ENCODE measurements around the gene SCAI.
"Not testable (repeated sequence)": the region's sequence is repeated elsewhere in the genome, so short reads cannot be mapped to it uniquely, and the experiment has no call there.

The SCAI gene

DNA sequence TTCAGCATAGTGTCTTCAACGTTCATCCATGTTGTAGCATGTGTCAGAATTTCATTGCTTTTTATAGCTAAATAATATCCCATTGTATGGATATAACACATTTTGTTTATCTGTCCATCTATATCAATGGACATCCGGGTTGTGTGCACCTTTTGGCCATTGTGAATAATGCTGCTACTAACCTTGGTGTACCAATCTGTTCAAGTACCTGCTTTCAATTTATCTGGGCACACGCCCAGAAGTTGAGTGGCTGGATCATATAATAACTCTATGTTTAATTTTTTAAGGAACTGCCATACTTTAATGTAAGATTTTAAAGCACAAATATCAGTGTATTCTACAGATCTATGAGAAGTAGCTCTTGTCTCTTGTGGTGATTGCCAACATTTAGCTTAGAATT lies 43.5 kb downstream of the SCAI start:
- Mint-ChIP-seq H3K36me3 (no peaks in the 10 kb centered on the region), H3K4me1 (peaks cover 31% of the 10 kb centered on the region), H3K9me3 (peaks cover 2% of the 10 kb centered on the region), H3K4me3 (no peak overlapping the region), H3K27ac (no peak overlapping the region)
- ATAC-seq (no peak), DNase-seq (ENCODE audit: low spot score in 2 of 2) (no peak)

DNA sequence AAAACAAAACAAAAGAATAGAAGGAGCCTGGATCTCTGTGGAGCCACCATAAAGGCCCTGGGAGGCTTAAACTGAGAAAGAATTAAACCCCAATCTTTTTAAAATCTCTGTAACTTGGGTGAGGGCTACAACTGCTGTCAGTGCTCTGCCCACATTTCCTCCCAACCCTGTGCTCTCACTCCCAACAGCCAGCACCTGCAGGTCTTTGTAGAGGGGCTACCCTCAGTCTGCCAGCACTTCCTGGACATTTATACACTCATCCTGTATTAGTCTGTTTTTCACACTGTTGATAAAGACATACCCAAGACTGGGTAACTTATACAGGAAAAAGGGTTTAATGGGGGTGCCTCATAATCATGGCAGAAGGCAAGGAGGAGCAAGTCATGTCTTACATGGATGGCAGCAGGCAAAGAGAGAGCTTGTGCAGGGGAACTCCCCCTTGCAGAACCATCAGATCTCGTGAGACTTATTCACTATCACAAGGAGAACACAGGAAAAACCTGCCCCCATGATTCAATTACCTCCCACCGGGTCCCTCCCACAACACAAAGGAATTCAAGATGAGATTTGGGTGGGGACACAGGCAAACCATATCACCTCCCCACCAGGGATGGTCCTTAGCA lies 47.4 kb downstream of the SCAI start:
- H3K9me3 Mint-ChIP-seq: peaks cover 2% of the 10 kb centered on the region
- H3K4me3 Mint-ChIP-seq: no peak overlapping the region
- DNase-seq (ENCODE audit: low spot score in 2 of 2) (no peak), ATAC-seq (no peak)
- peaks cover 19% of the 10 kb centered on the region for H3K4me1 Mint-ChIP-seq
- no peaks in the 10 kb centered on the region for H3K36me3 Mint-ChIP-seq
- no peak overlapping the region for H3K27ac Mint-ChIP-seq

DNA sequence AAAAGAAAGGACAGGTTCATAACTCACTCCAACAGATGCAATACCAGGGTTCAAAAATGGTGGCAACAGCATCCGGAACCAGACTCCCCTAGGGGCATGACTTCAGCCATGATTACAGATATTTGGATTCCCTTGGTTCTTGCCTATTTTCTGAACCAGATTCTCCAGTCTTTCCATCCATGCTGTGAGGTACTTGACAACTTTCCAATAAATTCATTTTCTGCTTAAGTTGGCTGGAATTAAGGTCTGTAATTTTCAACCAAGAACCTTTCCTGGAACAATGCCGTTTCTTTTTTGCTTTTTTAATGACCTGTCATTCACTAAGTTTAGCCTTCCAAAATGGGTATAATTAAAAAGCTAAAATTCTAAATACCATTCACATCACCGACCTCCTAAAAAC lies 52.2 kb downstream of the SCAI start:
- ATAC-seq: no peak

DNA sequence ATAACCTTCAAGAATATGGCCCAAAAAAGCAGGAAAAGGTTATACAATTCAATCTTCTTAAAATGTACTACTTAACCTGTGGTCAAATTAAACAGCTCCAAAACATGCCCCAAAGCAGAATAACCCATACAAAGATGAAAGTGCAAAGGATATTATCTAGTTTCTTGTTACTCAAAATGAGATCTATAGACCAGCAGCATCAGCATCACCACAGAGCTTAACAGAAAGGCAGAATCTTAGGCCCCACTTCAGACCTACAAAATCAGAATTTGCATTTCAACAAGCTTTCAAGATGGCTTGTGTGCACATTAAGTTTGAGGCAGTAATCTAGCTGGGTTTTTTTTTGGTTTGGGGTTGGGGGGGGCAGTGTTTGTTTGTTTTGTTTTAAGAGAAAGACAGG lies 54.0 kb downstream of the SCAI start:
- Mint-ChIP-seq H3K36me3 (no peaks in the 10 kb centered on the region), H3K4me1 (peaks cover 16% of the 10 kb centered on the region), H3K27ac (peak overlapping the region; percentile 69), H3K4me3 (no peak overlapping the region), H3K9me3 (no peaks in the 10 kb centered on the region)
- peak; percentile 77 for ATAC-seq
- no peak for DNase-seq (ENCODE audit: low spot score in 2 of 2)

More for the DNA sequence above, 52.2 kb downstream of the SCAI start:
- Mint-ChIP-seq H3K4me3 (no peak overlapping the region), H3K9me3 (no peaks in the 10 kb centered on the region), H3K27ac (no peak overlapping the region), H3K4me1 (peaks cover 25% of the 10 kb centered on the region), H3K36me3 (no peaks in the 10 kb centered on the region)
- no peak for DNase-seq (ENCODE audit: low spot score in 2 of 2)

DNA sequence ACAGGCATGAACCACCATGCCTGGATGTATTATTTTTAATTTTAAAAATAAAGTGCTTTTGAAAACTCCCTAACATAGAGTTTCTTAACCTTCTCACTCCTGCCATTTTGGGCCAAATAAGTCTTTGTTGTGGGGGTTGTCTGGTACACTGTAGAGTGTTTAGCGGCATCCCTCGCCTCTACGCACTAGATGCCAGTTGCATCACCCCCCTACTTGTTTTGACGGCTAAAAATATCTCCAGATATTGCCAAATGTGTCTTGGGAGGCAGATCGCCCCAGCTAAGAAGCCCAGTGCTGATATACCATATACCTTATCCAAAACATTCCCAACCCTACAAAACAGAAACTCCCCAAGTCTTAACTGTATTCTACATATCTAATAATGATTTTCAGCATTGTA lies 54.6 kb downstream of the SCAI start:
- Mint-ChIP-seq H3K4me3 (no peak overlapping the region), H3K4me1 (peaks cover 16% of the 10 kb centered on the region), H3K27ac (peak overlapping the region; percentile 69), H3K9me3 (no peaks in the 10 kb centered on the region), H3K36me3 (no peaks in the 10 kb centered on the region)
- no peak for ATAC-seq
- DNase-seq (ENCODE audit: low spot score in 2 of 2): no peak

DNA sequence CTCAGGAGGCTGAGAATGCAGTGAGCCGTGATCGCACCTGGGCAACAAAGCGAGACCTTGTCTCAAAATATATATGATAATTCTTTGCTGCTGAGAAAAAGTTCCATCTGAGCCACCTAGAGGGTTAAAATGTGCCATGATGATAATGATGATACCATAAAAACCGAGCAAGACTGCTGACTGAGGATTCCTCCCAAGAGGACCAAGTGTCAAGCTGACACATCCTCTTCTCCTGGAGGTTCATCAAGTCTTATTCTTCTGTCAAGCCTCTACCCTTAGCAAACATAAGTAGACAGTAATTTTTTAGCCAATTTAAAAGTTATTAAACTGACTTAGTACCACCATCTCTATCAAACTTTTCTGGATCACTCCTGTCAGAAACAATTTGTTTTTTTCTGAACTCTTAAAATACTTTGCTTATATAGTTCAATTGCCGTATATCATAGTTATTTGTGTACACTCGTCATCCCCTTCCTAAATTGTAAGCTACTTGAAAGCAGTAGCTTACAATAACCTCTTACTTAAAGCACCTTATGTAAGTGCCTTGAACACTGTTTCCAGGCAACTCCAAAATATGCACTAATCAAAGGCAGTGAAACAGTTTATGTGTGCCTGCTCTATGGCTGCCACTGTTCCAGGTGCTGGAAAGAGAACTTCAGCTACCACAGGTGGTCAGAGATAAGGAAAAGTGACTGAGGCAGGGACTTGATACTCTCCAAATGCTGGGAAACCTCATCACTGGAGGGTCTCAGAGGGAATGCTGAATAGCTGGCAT lies 57.4 kb downstream of the SCAI start:
- no peak overlapping the region for H3K27ac Mint-ChIP-seq
- DNase-seq (ENCODE audit: low spot score in 2 of 2) (no peak), ATAC-seq (no peak)
- peaks cover 3% of the 10 kb centered on the region for H3K9me3 Mint-ChIP-seq
- peaks cover 16% of the 10 kb centered on the region for H3K4me1 Mint-ChIP-seq
- H3K36me3 Mint-ChIP-seq: no peaks in the 10 kb centered on the region
- no peak overlapping the region for H3K4me3 Mint-ChIP-seq

DNA sequence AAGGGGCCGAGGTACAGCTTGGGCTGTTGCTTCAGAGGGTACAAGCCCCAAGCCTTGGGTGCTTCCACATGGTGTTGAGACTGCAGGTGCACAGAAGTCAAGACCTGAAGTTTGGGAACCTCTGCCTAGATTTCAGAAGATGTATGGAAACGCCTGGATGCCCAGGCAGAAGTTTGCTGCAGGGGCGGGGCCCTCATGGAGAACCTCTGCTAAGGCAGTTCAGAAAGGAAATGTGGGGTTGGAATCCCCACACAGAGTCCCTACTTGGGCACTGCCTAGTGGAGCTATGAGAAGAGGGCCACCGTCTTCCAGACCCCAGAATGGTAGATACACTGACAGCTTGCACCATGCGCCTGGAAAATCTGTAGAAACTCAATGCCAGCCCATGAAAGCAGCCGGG lies 61.1 kb downstream of the SCAI start:
- not testable (repeated sequence) for H3K27ac Mint-ChIP-seq; H3K4me1 Mint-ChIP-seq; DNase-seq (ENCODE audit: low spot score in 2 of 2); H3K4me3 Mint-ChIP-seq; H3K36me3 Mint-ChIP-seq; ATAC-seq; H3K9me3 Mint-ChIP-seq

DNA sequence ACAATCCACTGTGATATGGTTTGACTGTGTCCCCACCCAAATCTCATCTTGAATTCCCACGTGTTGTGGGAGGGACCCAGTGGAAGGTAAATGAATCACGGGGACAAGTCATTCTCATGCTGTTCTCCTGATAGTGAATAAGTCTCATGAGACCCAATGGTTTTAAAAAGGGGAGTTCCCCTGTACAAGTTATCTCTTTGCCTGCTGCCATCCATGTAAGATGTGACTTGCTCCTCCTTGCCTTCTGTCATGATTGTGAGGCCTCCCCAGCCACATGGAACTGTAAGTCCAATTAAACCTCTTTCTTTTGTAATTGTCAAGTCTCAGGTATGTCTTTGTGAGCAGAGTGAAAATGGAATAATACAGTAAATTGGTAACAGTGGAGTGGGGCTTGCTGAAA lies 62.5 kb downstream of the SCAI start:
- not testable (repeated sequence) for ATAC-seq; H3K4me1 Mint-ChIP-seq; H3K9me3 Mint-ChIP-seq; DNase-seq (ENCODE audit: low spot score in 2 of 2); H3K36me3 Mint-ChIP-seq; H3K27ac Mint-ChIP-seq; H3K4me3 Mint-ChIP-seq

DNA sequence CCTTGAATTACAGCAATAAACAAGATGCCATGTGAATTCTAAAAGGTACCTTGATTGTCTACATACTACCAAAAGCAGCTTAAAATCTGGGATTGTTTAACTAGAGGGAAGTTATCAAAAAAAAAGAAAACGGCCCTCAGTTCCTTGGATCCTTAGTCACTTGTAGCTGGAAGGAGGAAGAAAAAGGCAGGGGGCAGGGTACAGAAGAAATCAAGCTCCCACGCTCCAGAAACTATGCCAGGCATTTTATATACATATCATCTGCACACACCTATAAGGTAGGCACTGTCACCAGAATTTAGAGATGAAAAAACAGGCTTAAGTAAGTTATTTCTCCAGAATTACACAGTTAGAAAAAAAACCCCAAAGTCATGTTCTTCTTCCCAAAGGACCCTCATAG lies 63.4 kb downstream of the SCAI start:
- no peak for ATAC-seq
- Mint-ChIP-seq H3K36me3 (no peaks in the 10 kb centered on the region), H3K4me1 (no peaks in the 10 kb centered on the region)

DNA sequence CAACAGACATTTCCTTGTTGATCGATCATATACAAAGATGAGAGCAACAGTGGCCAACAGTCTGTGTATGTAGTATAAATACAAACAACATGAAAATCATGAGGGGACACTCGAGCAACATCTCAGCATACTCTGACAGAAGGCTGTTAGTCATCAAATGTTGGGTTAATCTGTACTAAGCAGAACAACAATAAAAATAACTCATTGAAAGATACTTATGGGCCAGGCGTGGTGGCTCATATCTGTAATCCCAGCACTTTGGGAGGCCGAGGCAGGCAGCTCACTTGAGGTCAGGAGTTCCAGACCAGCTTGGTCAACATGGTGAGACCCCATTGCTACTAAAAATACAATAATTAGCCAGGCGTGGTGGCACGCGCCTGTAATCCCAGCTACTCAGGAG lies 67.3 kb downstream of the SCAI start:
- Mint-ChIP-seq H3K9me3 (peaks cover 2% of the 10 kb centered on the region), H3K4me3 (no peak overlapping the region), H3K27ac (no peak overlapping the region), H3K36me3 (no peaks in the 10 kb centered on the region), H3K4me1 (no peaks in the 10 kb centered on the region)
- ATAC-seq (no peak), DNase-seq (ENCODE audit: low spot score in 2 of 2) (no peak)

More for the DNA sequence above, 63.4 kb downstream of the SCAI start:
- no peak for DNase-seq (ENCODE audit: low spot score in 2 of 2)
- no peak overlapping the region for H3K4me3 Mint-ChIP-seq
- H3K9me3 Mint-ChIP-seq: peaks cover 4% of the 10 kb centered on the region
- no peak overlapping the region for H3K27ac Mint-ChIP-seq

DNA sequence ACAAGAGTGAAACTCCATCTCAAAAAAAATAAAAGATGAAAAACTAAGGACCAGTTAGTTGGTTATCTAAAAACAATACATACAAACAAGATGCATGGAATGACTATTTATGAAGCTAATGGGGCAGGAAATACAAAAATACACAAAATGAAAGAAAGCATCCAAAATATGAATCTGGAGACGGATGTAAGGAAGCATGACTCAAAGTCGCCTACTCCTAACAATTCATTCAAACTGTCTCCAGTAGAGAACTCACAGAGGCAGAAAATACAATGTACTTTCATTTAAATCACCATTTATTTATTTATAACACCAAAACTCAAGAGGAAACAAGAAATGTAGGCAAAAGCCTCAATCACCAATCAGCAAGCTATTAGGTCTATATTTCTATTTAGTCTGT lies 68.4 kb downstream of the SCAI start:
- no peak for DNase-seq (ENCODE audit: low spot score in 2 of 2)
- no peak overlapping the region for H3K4me3 Mint-ChIP-seq
- no peaks in the 10 kb centered on the region for H3K36me3 Mint-ChIP-seq
- H3K27ac Mint-ChIP-seq: no peak overlapping the region
- no peaks in the 10 kb centered on the region for H3K9me3 Mint-ChIP-seq
- ATAC-seq: no peak
- H3K4me1 Mint-ChIP-seq: no peaks in the 10 kb centered on the region

DNA sequence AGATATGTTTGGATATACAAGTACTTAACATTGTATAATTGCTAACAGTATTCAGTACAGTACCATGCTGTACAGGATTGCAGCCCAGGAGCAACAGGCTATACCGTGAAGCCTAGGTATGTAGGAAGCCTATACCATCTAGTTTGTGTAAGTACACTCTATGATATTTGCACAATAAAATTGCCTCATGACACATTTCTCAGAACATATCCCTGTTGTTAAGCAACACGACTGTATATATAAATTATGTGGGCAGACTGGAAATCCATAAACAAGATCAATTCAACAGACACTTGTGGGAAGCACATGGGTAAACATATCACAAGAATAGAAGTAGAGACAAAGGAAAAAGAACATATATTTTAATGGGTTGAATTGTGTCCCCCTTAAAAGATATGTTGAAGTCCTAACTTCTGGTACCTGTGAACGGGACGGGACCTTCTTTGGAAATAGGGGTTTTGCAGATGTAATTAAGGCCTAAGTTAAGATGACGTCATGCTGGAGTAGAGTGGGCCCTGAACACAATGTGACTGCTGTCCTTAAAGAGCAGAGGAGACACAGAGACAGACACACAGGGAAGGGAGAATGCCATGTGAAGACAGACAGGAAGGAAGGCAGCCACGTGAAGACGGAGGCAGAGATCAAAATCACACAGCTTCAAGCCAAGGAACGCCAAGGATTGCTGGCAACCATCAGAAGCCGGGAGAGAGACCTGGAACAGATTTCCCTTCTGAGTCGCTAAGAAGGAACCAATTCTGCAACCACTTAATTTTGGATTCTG lies 76.3 kb downstream of the SCAI start:
- Mint-ChIP-seq H3K4me1 (no peaks in the 10 kb centered on the region), H3K36me3 (no peaks in the 10 kb centered on the region), H3K4me3 (no peak overlapping the region), H3K9me3 (no peaks in the 10 kb centered on the region), H3K27ac (no peak overlapping the region)
- DNase-seq (ENCODE audit: low spot score in 2 of 2) (no peak), ATAC-seq (no peak)

DNA sequence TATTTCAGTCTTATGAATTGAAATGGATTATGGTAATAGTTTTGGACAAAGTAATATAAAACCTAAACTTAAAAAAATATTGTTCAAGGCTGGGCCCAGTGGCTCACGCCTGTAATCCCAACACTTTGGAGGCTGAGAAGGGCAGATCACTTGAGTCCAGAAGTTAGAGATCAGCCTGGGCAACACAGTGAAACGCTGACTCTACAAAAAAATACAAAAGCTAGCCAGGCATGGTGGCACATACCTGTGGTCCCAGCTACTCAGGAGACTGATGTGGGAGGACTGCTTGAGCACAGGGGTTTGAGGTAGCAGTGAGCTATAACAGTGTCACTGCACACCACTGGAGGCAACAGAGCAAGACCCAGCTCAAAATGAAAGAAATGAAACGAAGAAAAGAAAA lies 81.9 kb downstream of the SCAI start:
- DNase-seq (ENCODE audit: low spot score in 2 of 2) (no peak), ATAC-seq (no peak)
- no peak overlapping the region for H3K27ac Mint-ChIP-seq
- H3K4me1 Mint-ChIP-seq: peaks cover 7% of the 10 kb centered on the region
- H3K36me3 Mint-ChIP-seq: no peaks in the 10 kb centered on the region
- no peak overlapping the region for H3K4me3 Mint-ChIP-seq
- H3K9me3 Mint-ChIP-seq: no peaks in the 10 kb centered on the region

DNA sequence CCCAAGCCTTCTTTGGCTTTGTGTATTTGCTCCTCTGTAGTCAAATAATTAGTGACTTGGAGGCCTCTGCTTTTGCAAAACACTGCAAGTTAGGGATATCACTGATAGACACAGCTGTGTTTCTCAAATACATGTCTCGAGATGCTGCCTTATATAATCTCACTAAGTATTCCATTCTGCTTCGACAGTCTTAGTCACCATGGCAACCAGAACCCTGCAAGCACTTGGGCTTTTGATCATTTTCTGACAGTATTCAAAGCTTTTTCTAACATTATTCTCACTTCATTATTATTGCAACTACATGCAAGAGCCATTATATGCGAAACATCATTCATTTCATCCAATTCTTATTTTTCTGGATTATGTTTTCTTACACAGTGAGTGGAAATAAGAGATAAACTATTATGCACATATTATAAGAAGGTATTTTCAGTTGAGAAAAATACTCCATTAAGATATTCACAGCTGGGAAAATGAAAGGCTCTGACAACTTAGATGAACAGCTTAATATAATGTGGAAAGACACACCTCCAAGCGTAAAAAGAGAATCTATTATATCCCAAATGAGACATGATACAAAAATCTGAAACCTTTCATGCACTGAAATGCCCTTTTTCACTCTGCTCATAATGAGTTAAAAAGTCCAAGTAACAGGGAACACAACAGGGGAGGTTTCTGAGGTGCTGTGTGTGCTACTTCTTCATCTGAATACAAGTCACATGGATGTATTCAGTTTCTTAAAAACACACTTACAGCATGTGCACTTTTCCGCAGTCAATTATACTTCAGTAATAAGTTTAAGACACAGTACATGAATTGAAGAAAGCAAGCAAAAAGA lies 93.9 kb downstream of the SCAI start:
- H3K9me3 Mint-ChIP-seq: no peaks in the 10 kb centered on the region
- no peak for ATAC-seq
- no peaks in the 10 kb centered on the region for H3K4me1 Mint-ChIP-seq
- no peak for DNase-seq (ENCODE audit: low spot score in 2 of 2)
- H3K27ac Mint-ChIP-seq: no peak overlapping the region
- H3K4me3 Mint-ChIP-seq: no peak overlapping the region
- peaks cover 13% of the 10 kb centered on the region for H3K36me3 Mint-ChIP-seq

DNA sequence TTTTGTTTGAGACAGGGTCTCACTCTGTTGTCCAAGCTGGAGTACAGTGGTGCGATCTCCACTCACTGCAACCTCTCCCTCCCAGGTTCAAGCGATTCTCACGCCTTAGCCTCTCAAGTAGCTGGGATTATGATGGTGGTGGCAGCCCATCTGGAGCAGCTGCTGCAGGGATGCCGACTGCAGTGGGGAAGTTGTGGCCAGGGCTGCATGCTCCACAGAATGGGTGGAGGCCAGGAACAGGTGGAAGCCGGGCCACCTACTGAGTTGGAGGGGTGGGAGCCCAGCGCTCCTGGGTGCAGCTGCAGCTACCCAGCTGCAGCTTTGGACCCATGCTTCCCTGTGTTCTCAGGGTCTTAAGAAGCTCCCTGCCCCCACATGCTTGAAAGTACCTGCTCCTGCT lies 99.7 kb downstream of the SCAI start:
- DNase-seq (ENCODE audit: low spot score in 2 of 2): no peak
- peaks cover 6% of the 10 kb centered on the region for H3K36me3 Mint-ChIP-seq
- H3K9me3 Mint-ChIP-seq: no peaks in the 10 kb centered on the region
- ATAC-seq: no peak
- no peaks in the 10 kb centered on the region for H3K4me1 Mint-ChIP-seq
- no peak overlapping the region for H3K4me3 Mint-ChIP-seq
- H3K27ac Mint-ChIP-seq: no peak overlapping the region

All from stimulated activated effector memory CD8-positive, alpha-beta T cell treated with anti-CD3 and anti-CD28 coated beads, Interleukin-12 subunit alpha, Interleukin-12 subunit beta, amount 100 ng/mL, for 72 hours (primary cell).